ENCODE measurements around the gene WDFY2. TPM values are rescaled to one million over a fixed set of nuclear protein-coding genes. Genes with fewer than 3 reads are reported as not detected.

WDFY2 gene
- total RNA-seq, 1 donor from 2014 or later = 16.2 TPM

DNA sequence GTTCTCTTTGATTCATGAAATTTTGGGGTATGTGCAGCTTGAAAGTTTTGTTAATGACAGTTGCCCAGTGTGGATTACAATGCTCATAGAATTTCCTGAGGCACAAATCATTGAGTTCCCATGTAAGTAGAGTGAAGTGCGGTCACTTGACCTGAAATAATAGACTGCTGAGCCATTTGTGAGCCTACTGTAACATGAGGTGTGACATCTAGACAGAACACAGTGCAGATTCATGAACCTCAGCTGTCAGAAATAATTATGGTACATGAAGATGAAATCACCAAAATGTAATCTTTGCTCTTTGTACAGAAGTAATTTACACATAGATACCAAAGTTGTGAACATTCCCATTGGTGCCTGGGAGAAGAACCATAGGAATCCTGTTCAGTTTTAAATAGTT is 135.1 kb downstream of the WDFY2 start:
- H3K4me1 Mint-ChIP-seq (ENCODE audit: low read depth, unreplicated experiment) = peaks cover 2% of the 10 kb centered on the region
- Histone ChIP-seq H3K36me3 (ENCODE audit: insufficient read depth, low read length) (peaks cover 2% of the 10 kb centered on the region), H3K27ac (ENCODE audit: low read depth, low read length) (no peak overlapping the region), H3K4me3 (ENCODE audit: insufficient read depth, low read depth, low read length) (no peak overlapping the region), H4K20me1 (ENCODE audit: insufficient read depth, low read length) (no peaks in the 10 kb centered on the region), H3K4me1 (ENCODE audit: insufficient read depth, low read length) (peaks cover 7% of the 10 kb centered on the region), H3K4me2 (ENCODE audit: low read length) (no peak overlapping the region), H3K79me2 (ENCODE audit: insufficient read depth, low read length) (no peaks in the 10 kb centered on the region), H3K9me3 (ENCODE audit: insufficient read depth, low read depth, low read length) (no peaks in the 10 kb centered on the region), H2AFZ (ENCODE audit: low read depth, low read length) (no peak overlapping the region), H3K27me3 (ENCODE audit: insufficient read depth, low read length) (no peaks in the 10 kb centered on the region), H3K9ac (ENCODE audit: low read length) (no peak overlapping the region)
- H3K27ac Mint-ChIP-seq (ENCODE audit: unreplicated experiment) = no peak overlapping the region
- H3K36me3 Mint-ChIP-seq (ENCODE audit: low read depth, unreplicated experiment) = no peaks in the 10 kb centered on the region
- TF ChIP-seq, protein P1, sequence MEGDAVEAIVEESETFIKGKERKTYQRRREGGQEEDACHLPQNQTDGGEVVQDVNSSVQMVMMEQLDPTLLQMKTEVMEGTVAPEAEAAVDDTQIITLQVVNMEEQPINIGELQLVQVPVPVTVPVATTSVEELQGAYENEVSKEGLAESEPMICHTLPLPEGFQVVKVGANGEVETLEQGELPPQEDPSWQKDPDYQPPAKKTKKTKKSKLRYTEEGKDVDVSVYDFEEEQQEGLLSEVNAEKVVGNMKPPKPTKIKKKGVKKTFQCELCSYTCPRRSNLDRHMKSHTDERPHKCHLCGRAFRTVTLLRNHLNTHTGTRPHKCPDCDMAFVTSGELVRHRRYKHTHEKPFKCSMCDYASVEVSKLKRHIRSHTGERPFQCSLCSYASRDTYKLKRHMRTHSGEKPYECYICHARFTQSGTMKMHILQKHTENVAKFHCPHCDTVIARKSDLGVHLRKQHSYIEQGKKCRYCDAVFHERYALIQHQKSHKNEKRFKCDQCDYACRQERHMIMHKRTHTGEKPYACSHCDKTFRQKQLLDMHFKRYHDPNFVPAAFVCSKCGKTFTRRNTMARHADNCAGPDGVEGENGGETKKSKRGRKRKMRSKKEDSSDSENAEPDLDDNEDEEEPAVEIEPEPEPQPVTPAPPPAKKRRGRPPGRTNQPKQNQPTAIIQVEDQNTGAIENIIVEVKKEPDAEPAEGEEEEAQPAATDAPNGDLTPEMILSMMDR (IDR thresholded peaks at IDR 0.05; ENCODE audit: insufficient read depth, low read depth, low read length) = no peak
- TF ChIP-seq EZH2 (IDR thresholded peaks at IDR 0.05; ENCODE audit: insufficient read depth, low read length) = no peak
- no peaks in the 10 kb centered on the region for H3K9me3 Mint-ChIP-seq (ENCODE audit: unreplicated experiment)
- H3K27me3 Mint-ChIP-seq (ENCODE audit: low read depth, unreplicated experiment) = no peaks in the 10 kb centered on the region
- DNase-seq (ENCODE audit: low read depth) = no peak
- no peak for FAIRE-seq
- H3K4me3 Mint-ChIP-seq (ENCODE audit: unreplicated experiment) = no peak overlapping the region

DNA sequence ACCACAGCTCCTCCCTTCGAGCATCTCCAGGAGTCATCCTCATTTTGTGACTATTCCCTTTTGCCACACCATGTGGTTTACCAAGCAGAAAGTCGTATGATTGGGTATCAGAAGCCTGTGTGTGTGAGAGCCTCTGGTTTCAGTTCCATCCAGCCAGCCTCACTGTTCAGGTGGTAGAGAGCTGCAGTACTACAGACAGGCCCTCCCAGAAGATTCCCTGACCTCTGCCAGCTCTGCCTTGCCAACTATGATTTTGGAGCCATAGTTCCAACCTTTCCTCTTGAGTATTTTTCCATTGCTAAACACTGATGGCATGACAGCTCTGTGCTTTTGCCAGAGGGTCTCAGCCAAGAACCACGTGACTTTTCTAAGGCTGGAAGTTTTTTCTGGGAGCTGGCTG is 137.2 kb downstream of the WDFY2 start:
- FAIRE-seq (no peak), DNase-seq (ENCODE audit: low read depth) (no peak)
- peaks cover 5% of the 10 kb centered on the region for H3K4me1 ChIP-seq (ENCODE audit: insufficient read depth, low read length)
- H3K79me2 ChIP-seq (ENCODE audit: insufficient read depth, low read length) = no peaks in the 10 kb centered on the region
- H3K27ac ChIP-seq (ENCODE audit: low read depth, low read length) = no peak overlapping the region
- no peak for TF ChIP-seq EZH2 (IDR thresholded peaks at IDR 0.05; ENCODE audit: insufficient read depth, low read length)
- TF ChIP-seq, protein P1 (IDR thresholded peaks at IDR 0.05; ENCODE audit: insufficient read depth, low read depth, low read length) = no peak
- no peaks in the 10 kb centered on the region for H3K9me3 Mint-ChIP-seq (ENCODE audit: unreplicated experiment)
- H3K27me3 Mint-ChIP-seq (ENCODE audit: low read depth, unreplicated experiment) = no peaks in the 10 kb centered on the region
- H4K20me1 ChIP-seq (ENCODE audit: insufficient read depth, low read length) = no peaks in the 10 kb centered on the region
- H3K36me3 Mint-ChIP-seq (ENCODE audit: low read depth, unreplicated experiment) = no peaks in the 10 kb centered on the region
- H3K4me1 Mint-ChIP-seq (ENCODE audit: low read depth, unreplicated experiment) = peaks cover 2% of the 10 kb centered on the region
- H3K9ac ChIP-seq (ENCODE audit: low read length) = no peak overlapping the region
- no peaks in the 10 kb centered on the region for H3K9me3 ChIP-seq (ENCODE audit: insufficient read depth, low read depth, low read length)
- no peak overlapping the region for H2AFZ ChIP-seq (ENCODE audit: low read depth, low read length)
- H3K4me3 ChIP-seq (ENCODE audit: insufficient read depth, low read depth, low read length) = no peak overlapping the region
- H3K4me3 Mint-ChIP-seq (ENCODE audit: unreplicated experiment) = no peak overlapping the region
- H3K4me2 ChIP-seq (ENCODE audit: low read length) = no peak overlapping the region
- H3K27me3 ChIP-seq (ENCODE audit: insufficient read depth, low read length) = no peaks in the 10 kb centered on the region
- peaks cover 2% of the 10 kb centered on the region for H3K36me3 ChIP-seq (ENCODE audit: insufficient read depth, low read length)
- no peak overlapping the region for H3K27ac Mint-ChIP-seq (ENCODE audit: unreplicated experiment)

GRCh38 chr13:51723529-51723928 is 139.3 kb downstream of the WDFY2 start:
- no peaks in the 10 kb centered on the region for H3K27me3 Mint-ChIP-seq (ENCODE audit: low read depth, unreplicated experiment)
- FAIRE-seq = no peak
- H3K36me3 Mint-ChIP-seq (ENCODE audit: low read depth, unreplicated experiment) = peaks cover 7% of the 10 kb centered on the region

More at GRCh38 chr13:51723529-51723928, 139.3 kb downstream of the WDFY2 start:
- no peak overlapping the region for H3K9ac ChIP-seq (ENCODE audit: low read length)
- Mint-ChIP-seq H3K27ac (ENCODE audit: unreplicated experiment) (no peak overlapping the region), H3K4me3 (ENCODE audit: unreplicated experiment) (no peak overlapping the region), H3K9me3 (ENCODE audit: unreplicated experiment) (no peaks in the 10 kb centered on the region), H3K4me1 (ENCODE audit: low read depth, unreplicated experiment) (no peaks in the 10 kb centered on the region)
- H3K79me2 ChIP-seq (ENCODE audit: insufficient read depth, low read length) = no peaks in the 10 kb centered on the region
- TF ChIP-seq EZH2 (IDR thresholded peaks at IDR 0.05; ENCODE audit: insufficient read depth, low read length) = no peak
- no peaks in the 10 kb centered on the region for H4K20me1 ChIP-seq (ENCODE audit: insufficient read depth, low read length)
- no peak overlapping the region for H3K4me3 ChIP-seq (ENCODE audit: insufficient read depth, low read depth, low read length)
- peaks cover 9% of the 10 kb centered on the region for H3K36me3 ChIP-seq (ENCODE audit: insufficient read depth, low read length)
- no peaks in the 10 kb centered on the region for H3K27me3 ChIP-seq (ENCODE audit: insufficient read depth, low read length)
- no peak for DNase-seq (ENCODE audit: low read depth)
- H3K4me1 ChIP-seq (ENCODE audit: insufficient read depth, low read length) = peaks cover 13% of the 10 kb centered on the region
- H3K27ac ChIP-seq (ENCODE audit: low read depth, low read length) = no peak overlapping the region
- no peak overlapping the region for H3K4me2 ChIP-seq (ENCODE audit: low read length)
- H3K9me3 ChIP-seq (ENCODE audit: insufficient read depth, low read depth, low read length) = no peaks in the 10 kb centered on the region
- no peak overlapping the region for H2AFZ ChIP-seq (ENCODE audit: low read depth, low read length)
